Measurements from ENCODE around the gene DDX1. TPM values are rescaled to one million over a fixed set of nuclear protein-coding genes. Genes with fewer than 3 reads are reported as not detected.

Gene DDX1
- total and polyA plus RNA-seq, 12 donors: 39.4 to 122 (median 77.2) TPM

DNA sequence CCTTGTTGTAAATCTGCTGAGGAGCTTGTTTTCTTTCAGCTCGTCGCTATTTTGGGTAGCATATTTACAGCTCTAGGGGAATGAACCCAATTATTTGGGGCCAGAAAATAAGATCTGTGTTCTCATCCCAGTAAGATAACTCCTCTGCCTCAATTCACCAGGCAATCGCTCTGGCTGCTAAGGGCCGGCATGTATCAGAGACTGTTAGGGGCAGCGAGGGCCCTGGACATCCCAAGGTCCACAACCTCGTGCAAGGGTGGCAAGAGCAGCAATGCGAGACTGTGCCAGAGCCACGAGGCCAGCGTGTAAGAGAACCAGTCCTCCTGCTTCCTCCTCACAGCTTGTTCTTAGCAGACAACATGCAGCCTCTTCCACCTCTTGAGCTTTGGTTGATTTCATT lies 66.1 kb downstream of the DDX1 start:
- DNase-seq: no peak
- intact Hi-C loops (cut with DNase I): no loop called here
- WGBS, 4 donors: 87 to 94% (median 88%) methylated on average over 7 to 9 of the region's 9 CpGs
- Histone ChIP-seq H3K27ac (no peak overlapping the region), H3K36me3 (replicated peaks in 1 of 2) (no peaks in the 10 kb centered on the region), H3K27me3 (no peaks in the 10 kb centered on the region), H3K9me3 (replicated peaks in 1 of 3) (no peaks in the 10 kb centered on the region), H3K4me3 (no peak overlapping the region), H3K4me1 (replicated peaks in 1 of 2) (no peaks in the 10 kb centered on the region)
- TF ChIP-seq, protein P1, sequence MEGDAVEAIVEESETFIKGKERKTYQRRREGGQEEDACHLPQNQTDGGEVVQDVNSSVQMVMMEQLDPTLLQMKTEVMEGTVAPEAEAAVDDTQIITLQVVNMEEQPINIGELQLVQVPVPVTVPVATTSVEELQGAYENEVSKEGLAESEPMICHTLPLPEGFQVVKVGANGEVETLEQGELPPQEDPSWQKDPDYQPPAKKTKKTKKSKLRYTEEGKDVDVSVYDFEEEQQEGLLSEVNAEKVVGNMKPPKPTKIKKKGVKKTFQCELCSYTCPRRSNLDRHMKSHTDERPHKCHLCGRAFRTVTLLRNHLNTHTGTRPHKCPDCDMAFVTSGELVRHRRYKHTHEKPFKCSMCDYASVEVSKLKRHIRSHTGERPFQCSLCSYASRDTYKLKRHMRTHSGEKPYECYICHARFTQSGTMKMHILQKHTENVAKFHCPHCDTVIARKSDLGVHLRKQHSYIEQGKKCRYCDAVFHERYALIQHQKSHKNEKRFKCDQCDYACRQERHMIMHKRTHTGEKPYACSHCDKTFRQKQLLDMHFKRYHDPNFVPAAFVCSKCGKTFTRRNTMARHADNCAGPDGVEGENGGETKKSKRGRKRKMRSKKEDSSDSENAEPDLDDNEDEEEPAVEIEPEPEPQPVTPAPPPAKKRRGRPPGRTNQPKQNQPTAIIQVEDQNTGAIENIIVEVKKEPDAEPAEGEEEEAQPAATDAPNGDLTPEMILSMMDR (IDR thresholded peaks at IDR 0.05): no peak
- no peak for TF ChIP-seq POLR2A (IDR thresholded peaks at IDR 0.05)

DNA sequence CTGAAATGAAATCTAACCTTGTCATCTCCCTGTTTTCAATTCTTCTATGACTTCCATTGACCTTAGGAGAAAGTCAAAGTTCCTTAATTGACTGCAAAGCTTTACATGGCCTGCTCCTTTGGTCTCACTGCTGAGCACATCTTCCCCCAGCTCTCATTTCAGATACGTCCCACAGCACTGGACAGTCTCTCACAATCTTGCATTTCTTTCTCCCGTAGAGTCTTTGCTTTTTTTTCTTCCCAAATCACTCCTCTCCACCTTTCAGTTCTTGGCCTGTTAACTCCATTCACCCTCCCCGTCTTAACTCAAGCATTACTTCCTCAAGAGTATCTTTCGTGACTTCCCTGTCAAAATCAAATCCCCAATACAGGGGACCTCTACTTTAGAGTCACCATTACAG lies 67.2 kb downstream of the DDX1 start:
- DNase-seq: no peak
- H3K4me1 ChIP-seq (replicated peaks in 1 of 2): no peaks in the 10 kb centered on the region
- H3K36me3 ChIP-seq (replicated peaks in 1 of 2): no peaks in the 10 kb centered on the region
- TF ChIP-seq, protein P1 (IDR thresholded peaks at IDR 0.05): no peak
- TF ChIP-seq POLR2A (IDR thresholded peaks at IDR 0.05): no peak
- intact Hi-C loops (cut with DNase I): no loop called here
- 87 to 92% (median 89%) methylated on average over 4 of the region's 4 CpGs for WGBS, 4 donors
- H3K27me3 ChIP-seq: no peaks in the 10 kb centered on the region
- no peak overlapping the region for H3K27ac ChIP-seq
- H3K4me3 ChIP-seq: no peak overlapping the region
- no peaks in the 10 kb centered on the region for H3K9me3 ChIP-seq (replicated peaks in 1 of 3)

DNA sequence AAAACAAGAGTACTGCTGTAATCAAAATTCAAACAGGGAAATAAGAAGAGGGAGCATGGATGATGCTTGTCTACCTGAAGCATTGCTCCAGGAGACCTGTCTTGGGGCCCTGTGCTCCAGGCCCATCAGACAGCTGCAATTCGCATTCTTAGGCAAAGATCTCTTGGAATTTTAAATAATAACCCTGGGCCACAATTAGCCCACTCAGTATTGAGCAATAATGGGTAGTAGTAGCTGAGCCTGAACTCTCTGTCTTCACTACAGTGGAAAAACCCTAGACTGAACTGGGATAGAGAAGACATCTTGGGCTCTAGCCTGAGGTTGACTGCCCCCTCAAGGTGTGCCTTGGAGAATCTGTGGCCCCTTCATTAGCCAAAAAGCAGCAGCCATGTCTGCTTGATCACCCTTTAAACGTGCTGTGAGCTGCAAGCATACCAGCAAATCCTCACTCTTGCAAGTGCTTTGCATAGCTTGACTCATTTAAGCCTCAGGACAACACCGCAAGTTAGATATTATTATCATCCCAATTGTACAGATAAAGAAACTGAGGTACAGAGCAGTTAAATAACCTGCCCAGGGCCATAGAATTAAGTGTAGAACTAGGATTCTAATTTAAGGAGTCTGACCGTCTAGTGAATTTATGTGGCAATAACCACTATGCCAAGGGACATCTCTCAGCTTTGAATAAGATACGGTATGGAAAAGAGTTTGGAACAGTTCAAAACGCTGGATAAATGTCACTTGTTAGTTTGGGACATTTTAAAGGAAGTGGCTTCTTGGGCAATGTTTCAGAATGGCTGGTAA lies 69.0 kb downstream of the DDX1 start:
- DNase-seq: no peak
- Histone ChIP-seq H3K4me1 (replicated peaks in 1 of 2) (no peaks in the 10 kb centered on the region), H3K27ac (no peak overlapping the region), H3K36me3 (replicated peaks in 1 of 2) (no peaks in the 10 kb centered on the region), H3K9me3 (replicated peaks in 1 of 3) (no peaks in the 10 kb centered on the region), H3K27me3 (no peaks in the 10 kb centered on the region), H3K4me3 (no peak overlapping the region)
- 68 to 85% (median 78%) methylated on average over 6 of the region's 6 CpGs for WGBS, 4 donors
- intact Hi-C loops (cut with DNase I): no loop called here
- no peak for TF ChIP-seq POLR2A (IDR thresholded peaks at IDR 0.05)
- TF ChIP-seq, protein P1 (IDR thresholded peaks at IDR 0.05): no peak

DNA sequence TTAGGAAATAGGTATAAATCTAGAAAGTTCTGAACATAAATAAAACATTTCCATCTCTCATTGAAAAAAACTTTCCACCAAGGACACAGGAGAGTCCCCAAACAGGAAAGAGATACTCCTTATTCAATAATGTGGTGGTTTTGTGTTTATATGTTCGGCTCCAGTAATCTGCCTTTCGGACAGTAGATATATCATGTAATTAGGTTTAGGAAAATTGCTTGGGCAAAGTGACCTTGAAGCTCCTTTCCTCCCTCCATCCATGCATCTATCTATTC lies 69.6 kb downstream of the DDX1 start:
- H3K27me3 ChIP-seq: no peaks in the 10 kb centered on the region
- no peak for DNase-seq
- H3K27ac ChIP-seq: no peak overlapping the region
- no peak overlapping the region for H3K4me3 ChIP-seq
- no peaks in the 10 kb centered on the region for H3K36me3 ChIP-seq (replicated peaks in 1 of 2)
- no peaks in the 10 kb centered on the region for H3K4me1 ChIP-seq (replicated peaks in 1 of 2)
- intact Hi-C loops (cut with DNase I): no loop called here
- WGBS, 4 donors: 84 to 97% (median 92%) methylated on average over 2 of the region's 2 CpGs
- TF ChIP-seq POLR2A (IDR thresholded peaks at IDR 0.05): no peak
- TF ChIP-seq, protein P1 (IDR thresholded peaks at IDR 0.05): no peak
- no peaks in the 10 kb centered on the region for H3K9me3 ChIP-seq (replicated peaks in 1 of 3)

Data from adrenal gland (tissue), 12 donors.